ENCODE data around the gene EQTN.

DNA sequence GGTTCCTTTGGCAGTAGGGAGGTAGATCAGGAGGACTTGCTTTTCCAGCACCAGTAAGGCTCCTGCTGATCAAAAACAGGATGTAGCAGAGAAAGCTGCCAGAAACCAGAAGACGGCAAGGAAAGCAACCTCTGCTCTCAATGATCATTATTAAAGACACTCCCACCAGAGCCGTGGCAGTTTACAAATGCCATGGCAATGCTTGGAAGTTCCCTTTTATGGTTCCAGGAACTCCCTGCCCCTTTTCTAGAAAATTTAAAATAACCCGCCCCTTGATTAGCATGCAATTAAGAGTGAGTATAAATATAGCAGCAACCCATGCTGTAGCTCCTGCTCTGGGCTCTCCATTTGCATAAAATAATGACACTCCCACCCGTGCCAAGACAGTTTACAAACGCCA, 16.1 kb downstream of the EQTN start:
- TF ChIP-seq, protein P1, sequence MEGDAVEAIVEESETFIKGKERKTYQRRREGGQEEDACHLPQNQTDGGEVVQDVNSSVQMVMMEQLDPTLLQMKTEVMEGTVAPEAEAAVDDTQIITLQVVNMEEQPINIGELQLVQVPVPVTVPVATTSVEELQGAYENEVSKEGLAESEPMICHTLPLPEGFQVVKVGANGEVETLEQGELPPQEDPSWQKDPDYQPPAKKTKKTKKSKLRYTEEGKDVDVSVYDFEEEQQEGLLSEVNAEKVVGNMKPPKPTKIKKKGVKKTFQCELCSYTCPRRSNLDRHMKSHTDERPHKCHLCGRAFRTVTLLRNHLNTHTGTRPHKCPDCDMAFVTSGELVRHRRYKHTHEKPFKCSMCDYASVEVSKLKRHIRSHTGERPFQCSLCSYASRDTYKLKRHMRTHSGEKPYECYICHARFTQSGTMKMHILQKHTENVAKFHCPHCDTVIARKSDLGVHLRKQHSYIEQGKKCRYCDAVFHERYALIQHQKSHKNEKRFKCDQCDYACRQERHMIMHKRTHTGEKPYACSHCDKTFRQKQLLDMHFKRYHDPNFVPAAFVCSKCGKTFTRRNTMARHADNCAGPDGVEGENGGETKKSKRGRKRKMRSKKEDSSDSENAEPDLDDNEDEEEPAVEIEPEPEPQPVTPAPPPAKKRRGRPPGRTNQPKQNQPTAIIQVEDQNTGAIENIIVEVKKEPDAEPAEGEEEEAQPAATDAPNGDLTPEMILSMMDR (IDR thresholded peaks at IDR 0.05) = no peak
- TF ChIP-seq, protein P2, sequence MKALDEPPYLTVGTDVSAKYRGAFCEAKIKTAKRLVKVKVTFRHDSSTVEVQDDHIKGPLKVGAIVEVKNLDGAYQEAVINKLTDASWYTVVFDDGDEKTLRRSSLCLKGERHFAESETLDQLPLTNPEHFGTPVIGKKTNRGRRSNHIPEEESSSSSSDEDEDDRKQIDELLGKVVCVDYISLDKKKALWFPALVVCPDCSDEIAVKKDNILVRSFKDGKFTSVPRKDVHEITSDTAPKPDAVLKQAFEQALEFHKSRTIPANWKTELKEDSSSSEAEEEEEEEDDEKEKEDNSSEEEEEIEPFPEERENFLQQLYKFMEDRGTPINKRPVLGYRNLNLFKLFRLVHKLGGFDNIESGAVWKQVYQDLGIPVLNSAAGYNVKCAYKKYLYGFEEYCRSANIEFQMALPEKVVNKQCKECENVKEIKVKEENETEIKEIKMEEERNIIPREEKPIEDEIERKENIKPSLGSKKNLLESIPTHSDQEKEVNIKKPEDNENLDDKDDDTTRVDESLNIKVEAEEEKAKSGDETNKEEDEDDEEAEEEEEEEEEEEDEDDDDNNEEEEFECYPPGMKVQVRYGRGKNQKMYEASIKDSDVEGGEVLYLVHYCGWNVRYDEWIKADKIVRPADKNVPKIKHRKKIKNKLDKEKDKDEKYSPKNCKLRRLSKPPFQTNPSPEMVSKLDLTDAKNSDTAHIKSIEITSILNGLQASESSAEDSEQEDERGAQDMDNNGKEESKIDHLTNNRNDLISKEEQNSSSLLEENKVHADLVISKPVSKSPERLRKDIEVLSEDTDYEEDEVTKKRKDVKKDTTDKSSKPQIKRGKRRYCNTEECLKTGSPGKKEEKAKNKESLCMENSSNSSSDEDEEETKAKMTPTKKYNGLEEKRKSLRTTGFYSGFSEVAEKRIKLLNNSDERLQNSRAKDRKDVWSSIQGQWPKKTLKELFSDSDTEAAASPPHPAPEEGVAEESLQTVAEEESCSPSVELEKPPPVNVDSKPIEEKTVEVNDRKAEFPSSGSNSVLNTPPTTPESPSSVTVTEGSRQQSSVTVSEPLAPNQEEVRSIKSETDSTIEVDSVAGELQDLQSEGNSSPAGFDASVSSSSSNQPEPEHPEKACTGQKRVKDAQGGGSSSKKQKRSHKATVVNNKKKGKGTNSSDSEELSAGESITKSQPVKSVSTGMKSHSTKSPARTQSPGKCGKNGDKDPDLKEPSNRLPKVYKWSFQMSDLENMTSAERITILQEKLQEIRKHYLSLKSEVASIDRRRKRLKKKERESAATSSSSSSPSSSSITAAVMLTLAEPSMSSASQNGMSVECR (CRISPR knock-in tag; IDR thresholded peaks at IDR 0.05; ENCODE audit: borderline replicate concordance) = no peak
- no peak for TF ChIP-seq CREB1 (CRISPR knock-in tag; IDR thresholded peaks at IDR 0.05)
- TF ChIP-seq FOXK1 (CRISPR knock-in tag; IDR thresholded peaks at IDR 0.05) = no peak
